Peyer's patch (tissue), 4 donors: ENCODE data around the gene ADAP1.

ENCODE experiments used
- POLR2A ChIP-seq, 2 donors: fragments of 450-650 bp; IDR thresholded peaks; one replicate each; pipeline ENCODE4 v1.5.1; 2017; ENCODE audit warnings: antibody characterized with exemption in 2 of 2, mild to moderate bottlenecking in 2 of 2, moderate library complexity in 2 of 2
- TF ChIP-seq, protein P1 (sequence below), 6 experiments: fragments of 450-650 bp in 4 of 6; fragments of 200-600 bp in 2 of 6; sonication (generic) in 1 of 6; IDR thresholded peaks; one replicate each; pipeline ENCODE4 v1.5.1; 2017 to 2019; ENCODE audit warnings: antibody characterized with exemption in 6 of 6, mild to moderate bottlenecking in 3 of 6, moderate library complexity in 1 of 6

- TF ChIP-seq, protein P1, sequence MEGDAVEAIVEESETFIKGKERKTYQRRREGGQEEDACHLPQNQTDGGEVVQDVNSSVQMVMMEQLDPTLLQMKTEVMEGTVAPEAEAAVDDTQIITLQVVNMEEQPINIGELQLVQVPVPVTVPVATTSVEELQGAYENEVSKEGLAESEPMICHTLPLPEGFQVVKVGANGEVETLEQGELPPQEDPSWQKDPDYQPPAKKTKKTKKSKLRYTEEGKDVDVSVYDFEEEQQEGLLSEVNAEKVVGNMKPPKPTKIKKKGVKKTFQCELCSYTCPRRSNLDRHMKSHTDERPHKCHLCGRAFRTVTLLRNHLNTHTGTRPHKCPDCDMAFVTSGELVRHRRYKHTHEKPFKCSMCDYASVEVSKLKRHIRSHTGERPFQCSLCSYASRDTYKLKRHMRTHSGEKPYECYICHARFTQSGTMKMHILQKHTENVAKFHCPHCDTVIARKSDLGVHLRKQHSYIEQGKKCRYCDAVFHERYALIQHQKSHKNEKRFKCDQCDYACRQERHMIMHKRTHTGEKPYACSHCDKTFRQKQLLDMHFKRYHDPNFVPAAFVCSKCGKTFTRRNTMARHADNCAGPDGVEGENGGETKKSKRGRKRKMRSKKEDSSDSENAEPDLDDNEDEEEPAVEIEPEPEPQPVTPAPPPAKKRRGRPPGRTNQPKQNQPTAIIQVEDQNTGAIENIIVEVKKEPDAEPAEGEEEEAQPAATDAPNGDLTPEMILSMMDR (IDR thresholded peaks at IDR 0.05) = no peak
- no peak for TF ChIP-seq POLR2A (IDR thresholded peaks at IDR 0.05)
Measured at GRCh38 chr7:875051-875450, 79.4 kb downstream of the ADAP1 start.
